Trophoblast cell (in vitro differentiated cells and primary cell): Measurements from ENCODE around the gene MED25.

Experiments used
- DNase-seq, 2 donors: peaks; one replicate each; pipeline ENCODE4 v3.0.0-alpha.2; 2016
- H2AFZ ChIP-seq: 2 replicates; pipeline ENCODE4 v1.6.1; 2013; ENCODE audit warnings: low read length, moderate library complexity, mild to moderate bottlenecking; ENCODE audit not compliant: insufficient read depth, poor library complexity
- H2AK5ac ChIP-seq: 2 replicates; pipeline ENCODE4 v1.6.1; 2013; ENCODE audit warnings: mild to moderate bottlenecking, low read length
- H2BK120ac ChIP-seq: 2 replicates; pipeline ENCODE4 v1.6.1; 2013; ENCODE audit warnings: low read length, mild to moderate bottlenecking, moderate library complexity; ENCODE audit not compliant: insufficient read depth, poor library complexity
- H2BK12ac ChIP-seq: 2 replicates; pipeline ENCODE4 v1.6.1; 2013; ENCODE audit warnings: mild to moderate bottlenecking, low read length, moderate library complexity
- H2BK5ac ChIP-seq: 2 replicates; pipeline ENCODE4 v1.6.1; 2013; ENCODE audit warnings: low read length, low read depth, moderate library complexity, mild to moderate bottlenecking; ENCODE audit not compliant: poor library complexity
- H3K14ac ChIP-seq: 2 replicates; pipeline ENCODE4 v1.6.1; 2013; ENCODE audit warnings: mild to moderate bottlenecking, low read length
- H3K18ac ChIP-seq: 2 replicates; pipeline ENCODE4 v1.6.1; 2013; ENCODE audit warnings: mild to moderate bottlenecking, low read length
- H3K23ac ChIP-seq: 2 replicates; pipeline ENCODE4 v1.6.1; 2013; ENCODE audit warnings: low read length
- H3K27ac ChIP-seq: 2 replicates; pipeline ENCODE4 v1.5.1; 2013; ENCODE audit warnings: low read depth, mild to moderate bottlenecking, inconsistent platforms, low read length, moderate library complexity
- H3K27me3 ChIP-seq: 2 replicates; pipeline ENCODE4 v1.6.1; 2013; ENCODE audit warnings: inconsistent platforms, mild to moderate bottlenecking, low read length, moderate library complexity; ENCODE audit not compliant: insufficient read depth
- H3K36me3 ChIP-seq, 2 experiments: 1 replicate in 1 of 2; 2 replicates in 1 of 2; pipeline ENCODE4 v1.6.1; 2013; ENCODE audit warnings: low read length in 2 of 2, mild to moderate bottlenecking in 2 of 2, moderate library complexity in 1 of 2; ENCODE audit not compliant: insufficient read depth in 2 of 2, control insufficient read depth in 1 of 2
- H3K4ac ChIP-seq: 2 replicates; pipeline ENCODE4 v1.6.1; 2013; ENCODE audit warnings: low read depth, mild to moderate bottlenecking, low read length, moderate library complexity
- H3K4me1 ChIP-seq, 2 experiments: 1 replicate in 1 of 2; 2 replicates in 1 of 2; pipeline ENCODE4 v1.6.1; 2013; ENCODE audit warnings: low read length in 2 of 2, mild to moderate bottlenecking in 2 of 2, moderate library complexity in 1 of 2; ENCODE audit not compliant: insufficient read depth in 2 of 2, control insufficient read depth in 1 of 2
- H3K4me2 ChIP-seq: 2 replicates; pipeline ENCODE4 v1.6.1; 2013; ENCODE audit warnings: inconsistent platforms, mild to moderate bottlenecking, low read length, moderate library complexity
- H3K4me3 ChIP-seq: 2 replicates; pipeline ENCODE4 v1.5.1; 2013; ENCODE audit warnings: mild to moderate bottlenecking, low read depth, low read length, inconsistent platforms
- H3K79me1 ChIP-seq: one replicate; pipeline ENCODE4 v1.6.1; 2013; ENCODE audit warnings: low read length
- H3K79me2 ChIP-seq: 2 replicates; pipeline ENCODE4 v1.6.1; 2013; ENCODE audit warnings: low read length, mild to moderate bottlenecking; ENCODE audit not compliant: control insufficient read depth, insufficient read depth, poor library complexity
- H3K9ac ChIP-seq: 2 replicates; pipeline ENCODE4 v1.6.1; 2013; ENCODE audit warnings: mild to moderate bottlenecking, low read length
- H3K9me3 ChIP-seq: 2 replicates; pipeline ENCODE4 v1.6.1; 2013; ENCODE audit warnings: low read depth, mild to moderate bottlenecking, control low read depth, inconsistent platforms, low read length; ENCODE audit not compliant: insufficient read depth
- H4K12ac ChIP-seq: 2 replicates; pipeline ENCODE4 v1.6.1; 2013; ENCODE audit warnings: low read depth, mild to moderate bottlenecking, low read length, moderate library complexity
- H4K8ac ChIP-seq: 2 replicates; pipeline ENCODE4 v1.6.1; 2013; ENCODE audit warnings: low read depth, mild to moderate bottlenecking, low read length, moderate library complexity
- H4K91ac ChIP-seq: one replicate; pipeline ENCODE4 v1.6.1; 2013; ENCODE audit warnings: low read depth, mild to moderate bottlenecking, low read length, moderate library complexity
- WGBS: extraction: QIAGEN DNeasy Blood & Tissue Kit; methylation state at CpG from one replicate; pipeline ENCODE4 v1.1.7; 2013; ENCODE audit warnings: missing lambda C conversion rate; ENCODE audit not compliant: insufficient read length, insufficient coverage; ENCODE audit errors: extremely low coverage; 5-methylcytosine and 5-hydroxymethylcytosine counted together

The MED25 gene

DNA sequence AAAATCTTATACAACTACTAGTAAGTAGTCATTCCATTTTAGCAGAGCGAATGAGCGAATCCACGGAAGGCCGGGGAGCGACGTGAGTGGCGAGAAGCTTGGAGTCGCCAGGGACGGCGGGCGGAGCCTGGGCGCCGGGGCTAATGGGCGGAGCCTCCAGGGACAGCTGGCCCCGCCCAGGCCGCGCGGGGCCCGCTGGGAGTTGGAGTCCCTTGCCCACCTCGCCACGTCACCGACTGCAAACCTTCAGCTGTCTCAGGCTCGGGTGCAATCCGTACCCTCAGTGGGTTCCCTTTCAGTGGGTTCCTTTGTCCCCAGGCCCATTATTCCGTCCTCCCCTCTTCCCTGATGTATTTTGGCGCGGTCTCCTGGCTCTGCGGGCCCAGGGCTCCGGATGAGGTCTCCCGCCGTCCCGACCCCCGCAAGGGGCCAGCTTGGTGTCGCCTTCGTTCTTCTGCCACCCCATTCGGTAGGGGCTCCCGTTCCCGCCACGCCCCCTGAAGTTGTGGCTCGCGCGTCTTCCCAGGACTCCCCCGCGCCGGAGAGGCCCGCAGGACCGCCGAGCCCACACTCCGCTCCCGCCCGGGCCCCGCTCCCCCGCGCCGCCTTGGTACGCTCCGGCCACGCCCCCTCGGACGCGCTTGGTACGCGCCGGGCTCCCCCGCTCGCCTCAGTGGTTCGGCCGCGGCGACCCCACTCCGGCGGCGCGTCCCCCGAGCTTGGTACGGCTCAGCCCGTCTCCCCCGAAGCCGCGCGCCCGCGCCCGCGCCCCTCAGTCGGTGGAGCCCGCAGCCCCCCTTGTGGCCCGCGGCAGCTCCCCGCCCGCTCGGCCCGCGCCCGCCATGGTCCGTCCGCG, 32.6 kb downstream of the MED25 start, which contains the start of gene PTOV1:
Gene PTOV1, plus strand, starts transcription at position 673 of the 856 bp plus-strand sequence.
- H3K4me1 ChIP-seq = peaks cover 7 to 17% of the 10 kb centered on the region in 2 experiments
- peak within 1 kb of the TSS; percentile 51 for H2AK5ac ChIP-seq
- H3K9me3 ChIP-seq = no peaks in the 10 kb centered on the region
- H3K4me2 ChIP-seq = peak within 1 kb of the TSS; percentile 97
- peak within 1 kb of the TSS; percentile 99 for H3K27ac ChIP-seq
- no peak within 1 kb of the TSS for H3K23ac ChIP-seq
- H3K36me3 ChIP-seq = peaks cover 22 to 26% of the 10 kb centered on the region in 2 experiments
- WGBS = no CpG with 5 or more reads among the region's 98 CpGs
- peak within 1 kb of the TSS; percentile 98 for H4K91ac ChIP-seq
- H3K27me3 ChIP-seq = no peaks in the 10 kb centered on the region
- peaks cover 14% of the 10 kb centered on the region for H3K79me2 ChIP-seq
- H3K4me3 ChIP-seq = peak within 1 kb of the TSS; percentile 88
- peak within 1 kb of the TSS; percentile 86 for H2BK120ac ChIP-seq
- peak within 1 kb of the TSS; percentile 91 for H3K9ac ChIP-seq
- peak within 1 kb of the TSS; percentile 95 for H4K8ac ChIP-seq
- H2BK12ac ChIP-seq = no peak within 1 kb of the TSS
- H3K18ac ChIP-seq = peak within 1 kb of the TSS; percentile 98
- peak within 1 kb of the TSS; percentile 84 for H4K12ac ChIP-seq
- H2AFZ ChIP-seq = peak within 1 kb of the TSS; percentile 68
- peak within 1 kb of the TSS; percentile 93 for H2BK5ac ChIP-seq
- peak within 1 kb of the TSS; percentile 94 for H3K14ac ChIP-seq
- DNase-seq = peak; percentile 93 to 95
- peak within 1 kb of the TSS; percentile 89 for H3K4ac ChIP-seq
- peaks cover 7% of the 10 kb centered on the region for H3K79me1 ChIP-seq

GRCh38 chr19:49851456-49852259, 33.6 kb downstream of the MED25 start:
- H2BK120ac ChIP-seq = peak overlapping the region; percentile 72
- H4K12ac ChIP-seq = no peak overlapping the region
- H3K9me3 ChIP-seq = no peaks in the 10 kb centered on the region
- H3K27ac ChIP-seq = peak overlapping the region; percentile 99
- peak overlapping the region; percentile 94 for H3K14ac ChIP-seq
- no peaks in the 10 kb centered on the region for H3K27me3 ChIP-seq
- H3K79me1 ChIP-seq = peaks cover 7% of the 10 kb centered on the region
- peak overlapping the region; percentile 87 for H3K9ac ChIP-seq
- no CpG with 5 or more reads among the region's 78 CpGs for WGBS
- H3K36me3 ChIP-seq = peaks cover 31 to 36% of the 10 kb centered on the region in 2 experiments
- H3K4me1 ChIP-seq = peaks cover 7 to 17% of the 10 kb centered on the region in 2 experiments
- H3K4me2 ChIP-seq = peak overlapping the region; percentile 97
- H3K23ac ChIP-seq = no peak overlapping the region
- H2BK5ac ChIP-seq = peak overlapping the region; percentile 88
- H2BK12ac ChIP-seq = no peak overlapping the region
- peak overlapping the region; percentile 41 for H2AK5ac ChIP-seq
- H3K18ac ChIP-seq = peak overlapping the region; percentile 98
- H3K4me3 ChIP-seq = peak overlapping the region; percentile 88
- peak overlapping the region; percentile 95 for H4K8ac ChIP-seq
- peak overlapping the region; percentile 87 for H3K4ac ChIP-seq
- peak; percentile 52 to 67 for DNase-seq
- H2AFZ ChIP-seq = peak overlapping the region; percentile 68
- H4K91ac ChIP-seq = peak overlapping the region; percentile 98
- peaks cover 14% of the 10 kb centered on the region for H3K79me2 ChIP-seq

GRCh38 chr19:49852631-49853126, 34.6 kb downstream of the MED25 start:
- no CpG with 5 or more reads among the region's 14 CpGs for WGBS
- Histone ChIP-seq H2BK120ac (no peak overlapping the region), H3K23ac (no peak overlapping the region), H2BK12ac (no peak overlapping the region), H3K4me3 (no peak overlapping the region), H3K27ac (no peak overlapping the region), H3K27me3 (no peaks in the 10 kb centered on the region), H3K36me3 (peaks cover 41 to 46% of the 10 kb centered on the region in 2 experiments), H3K79me1 (peaks cover 7% of the 10 kb centered on the region), H2AFZ (no peak overlapping the region), H4K91ac (no peak overlapping the region), H3K9me3 (no peaks in the 10 kb centered on the region), H3K79me2 (peaks cover 14% of the 10 kb centered on the region), H2BK5ac (no peak overlapping the region), H4K8ac (no peak overlapping the region), H4K12ac (no peak overlapping the region), H3K18ac (no peak overlapping the region), H3K4ac (peak overlapping the region; percentile 35), H3K4me2 (peak overlapping the region; percentile 97), H3K4me1 (peaks cover 7 to 17% of the 10 kb centered on the region in 2 experiments), H3K9ac (no peak overlapping the region), H3K14ac (no peak overlapping the region), H2AK5ac (no peak overlapping the region)
- DNase-seq = peak; percentile 78 to 82

DNA sequence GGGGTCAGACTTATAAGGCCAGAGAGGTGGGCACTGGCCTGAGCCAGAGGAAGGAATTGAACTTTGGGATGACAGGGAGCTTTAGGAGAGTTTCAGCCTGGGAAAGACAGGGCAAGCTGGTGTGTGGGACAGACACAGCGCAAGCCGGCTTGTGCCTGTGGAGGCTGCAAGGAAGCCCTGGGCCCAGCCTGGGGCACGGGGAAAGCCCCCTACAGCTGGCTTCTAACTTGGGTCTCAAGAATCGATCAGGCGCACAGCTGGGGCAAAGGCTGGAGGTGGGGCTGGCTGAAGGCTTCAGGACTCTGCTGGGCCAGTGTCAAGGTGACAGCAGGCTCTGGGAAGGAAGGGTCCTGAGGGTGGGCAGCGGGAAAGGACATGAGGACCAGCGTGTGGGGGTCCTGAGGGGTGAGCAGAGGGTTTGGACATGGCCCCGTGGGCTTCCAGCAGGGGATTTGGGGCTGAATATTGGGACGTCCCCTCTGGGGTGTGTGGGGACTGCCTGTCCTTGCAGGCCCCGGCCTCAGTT, 35.8 kb downstream of the MED25 start:
- H2BK5ac ChIP-seq = no peak overlapping the region
- H3K23ac ChIP-seq = no peak overlapping the region
- no peaks in the 10 kb centered on the region for H3K27me3 ChIP-seq
- peaks cover 7% of the 10 kb centered on the region for H3K79me1 ChIP-seq
- no peak overlapping the region for H3K4me3 ChIP-seq
- no peak overlapping the region for H4K8ac ChIP-seq
- peaks cover 7 to 13% of the 10 kb centered on the region in 2 experiments for H3K4me1 ChIP-seq
- peak overlapping the region; percentile 27 for H3K4me2 ChIP-seq
- DNase-seq = no peak
- no peak overlapping the region for H2AK5ac ChIP-seq
- H3K9me3 ChIP-seq = no peaks in the 10 kb centered on the region
- no peak overlapping the region for H4K12ac ChIP-seq
- H2AFZ ChIP-seq = no peak overlapping the region
- peak overlapping the region; percentile 13 for H3K9ac ChIP-seq
- H3K14ac ChIP-seq = no peak overlapping the region
- peaks cover 53 to 58% of the 10 kb centered on the region in 2 experiments for H3K36me3 ChIP-seq
- no peak overlapping the region for H2BK120ac ChIP-seq
- no peak overlapping the region for H4K91ac ChIP-seq
- no peak overlapping the region for H3K27ac ChIP-seq
- H2BK12ac ChIP-seq = no peak overlapping the region
- peaks cover 14% of the 10 kb centered on the region for H3K79me2 ChIP-seq
- peak overlapping the region; percentile 66 for H3K4ac ChIP-seq
- WGBS = no CpG with 5 or more reads among the region's 10 CpGs
- H3K18ac ChIP-seq = no peak overlapping the region
